Panc1 (cell line): ENCODE data around the gene MAP3K2.

Source experiments
- CTCF ChIP-seq: fragments of 450-650 bp; IDR thresholded peaks from 2 replicates; pipeline ENCODE4 v1.5.1; 2017; ENCODE audit warnings: mild to moderate bottlenecking
- POLR2AphosphoS5 ChIP-seq: IDR thresholded peaks from 2 replicates; pipeline ENCODE4 v1.6.1; 2012; ENCODE audit warnings: mild to moderate bottlenecking, low read depth, low read length, moderate library complexity
- REST ChIP-seq, 2 experiments: IDR thresholded peaks; 2 replicates each; pipeline ENCODE4 v1.6.1; 2011 to 2012; ENCODE audit warnings: low read depth in 2 of 2, control low read depth in 1 of 2, low read length in 1 of 2, mild to moderate bottlenecking in 1 of 2, moderate library complexity in 1 of 2; ENCODE audit not compliant: insufficient read depth in 1 of 2
- TCF7L2 ChIP-seq: IDR thresholded peaks from 2 replicates; pipeline ENCODE4 v1.6.1; 2011; ENCODE audit warnings: mild to moderate bottlenecking, low read depth, low read length, inconsistent platforms

- no peak for TF ChIP-seq CTCF
- no peak for TF ChIP-seq REST (IDR thresholded peaks at IDR 0.05; ENCODE audit: insufficient read depth in 1 of 2, low read depth in 2 of 2, low read length in 1 of 2)
- TF ChIP-seq TCF7L2, result no peak
- TF ChIP-seq POLR2AphosphoS5, result no peak
Measured at GRCh38 chr2:127302168-127302567, 85.6 kb downstream of the MAP3K2 start.
